HepG2 (cell line): ENCODE data around the gene RAN. TPM values are rescaled to one million over a fixed set of nuclear protein-coding genes. Genes with fewer than 3 reads are reported as not detected.

ENCODE experiments used
- ATF2 ChIP-seq: sonication (generic); formaldehyde crosslinking; IDR thresholded peaks from 2 replicates; pipeline ENCODE4 v1.4.0; 2020; ENCODE audit warnings: missing genetic modification reagents
- BCL3 ChIP-seq: sonication (generic); formaldehyde crosslinking; IDR thresholded peaks from 2 replicates; pipeline ENCODE4 v1.5.1; 2020; ENCODE audit warnings: mild to moderate bottlenecking, missing genetic modification reagents, moderate library complexity
- ETS1 ChIP-seq: sonication (generic); formaldehyde crosslinking; IDR thresholded peaks from 2 replicates; pipeline ENCODE4 v1.4.0; 2020; ENCODE audit warnings: missing genetic modification reagents
- HDAC6 ChIP-seq: fragments of 200-600 bp; sonication (generic); IDR thresholded peaks from 2 replicates; pipeline ENCODE4 v1.7.0; 2017; ENCODE audit warnings: mild to moderate bottlenecking, antibody characterized with exemption, low read length, low read depth
- HNRNPUL1 ChIP-seq: fragments of 200-400 bp; formaldehyde crosslinking; IDR thresholded peaks from 2 replicates; pipeline ENCODE4 v1.6.1; 2017; ENCODE audit warnings: low read depth, mild to moderate bottlenecking, low read length, moderate library complexity
- HOXA5 ChIP-seq: sonication (generic); formaldehyde crosslinking; IDR thresholded peaks from 2 replicates; pipeline ENCODE4 v1.4.0; 2020; ENCODE audit warnings: missing genetic modification reagents
- KAT7 ChIP-seq: IDR thresholded peaks from 2 replicates; pipeline ENCODE4 v1.6.1; 2018; ENCODE audit warnings: borderline replicate concordance, missing compliant biosample characterization
- KDM6A ChIP-seq: IDR thresholded peaks from 2 replicates; pipeline ENCODE4 v1.6.1; 2016; ENCODE audit warnings: low read depth
- MZF1 ChIP-seq: sonication (generic); formaldehyde crosslinking; IDR thresholded peaks from 2 replicates; pipeline ENCODE4 v1.8.1; 2023; ENCODE audit warnings: mild to moderate bottlenecking, missing genetic modification reagents, borderline replicate concordance
- NFIB ChIP-seq: sonication (generic); formaldehyde crosslinking; IDR thresholded peaks from 2 replicates; pipeline ENCODE4 v1.9.0; 2021; ENCODE audit warnings: missing genetic modification reagents, mild to moderate bottlenecking, borderline replicate concordance
- PHF21A ChIP-seq: sonication (generic); formaldehyde crosslinking; IDR thresholded peaks from 2 replicates; pipeline ENCODE4 v1.5.0; 2020; ENCODE audit warnings: mild to moderate bottlenecking, missing genetic modification reagents
- TBP ChIP-seq: sonication (generic); formaldehyde crosslinking; IDR thresholded peaks from 2 replicates; pipeline ENCODE4 v1.5.0; 2020; ENCODE audit warnings: missing genetic modification reagents
- TP53 ChIP-seq: sonication (generic); formaldehyde crosslinking; conservative IDR thresholded peaks from 2 replicates; pipeline ENCODE4 v1.4.0; 2020; ENCODE audit warnings: missing genetic modification reagents
- UBTF ChIP-seq: sonication (generic); formaldehyde crosslinking; IDR thresholded peaks from 2 replicates; pipeline ENCODE4 v1.4.0; 2020; ENCODE audit warnings: mild to moderate bottlenecking, missing genetic modification reagents
- ZBTB33 ChIP-seq: sonication (generic); formaldehyde crosslinking; IDR thresholded peaks from 2 replicates; pipeline ENCODE4 v1.4.0; 2020; ENCODE audit warnings: missing genetic modification reagents
- ZNF138 ChIP-seq: sonication (generic); formaldehyde crosslinking; IDR thresholded peaks from 2 replicates; pipeline ENCODE4 v1.5.0; 2020; ENCODE audit warnings: mild to moderate bottlenecking, low read depth, missing genetic modification reagents
- ZNF550 ChIP-seq: sonication (generic); formaldehyde crosslinking; IDR thresholded peaks from 2 replicates; pipeline ENCODE4 v1.4.0; 2020; ENCODE audit warnings: mild to moderate bottlenecking, missing genetic modification reagents, borderline replicate concordance
- ZNF710 ChIP-seq: sonication (generic); formaldehyde crosslinking; IDR thresholded peaks from 2 replicates; pipeline ENCODE4 v1.5.0; 2020; ENCODE audit warnings: mild to moderate bottlenecking, missing genetic modification reagents, borderline replicate concordance
- polyA plus RNA-seq, 8 experiments: library from polyadenylated mRNA; depleted of rRNA in 3 of 8; stranded (reverse) in 7 of 8; unstranded in 1 of 8; fragments of >200 nt; fragmentation: Illumina TruSeq in 4 of 8; extraction: Trizol in 4 of 8; gene quantifications; 2 replicates each; pipeline versions ENCODE4 v1.2.1 to v1.2.3, GENCODE V29; 2011 to 2016; ENCODE audit warnings: low read depth in 4 of 8, missing spikeins in 1 of 8, mixed read lengths in 1 of 8; ENCODE audit not compliant: insufficient read depth in 1 of 8
- total RNA-seq, 5 experiments: library from RNA; depleted of rRNA; stranded (reverse); fragments of >200 nt; fragmentation: Illumina TruSeq; extraction: Trizol; gene quantifications; 2 replicates each; pipeline ENCODE4 v1.2.3, GENCODE V29; 2016; ENCODE audit warnings: low read depth in 1 of 5

The RAN gene
- total and polyA plus RNA-seq, 2 of the 13 experiments (the other 11 are each of a cell fraction or from before 2014, with no cell fraction given), result 1,335 to 1,630 TPM

GRCh38 chr12:130870442-130871285 lies 1.2 kb upstream of the RAN start (continued):
- no peak for TF ChIP-seq ZNF550 (CRISPR knock-in tag)
- TF ChIP-seq ZBTB33 (CRISPR knock-in tag), result no peak
- no peak for TF ChIP-seq ZNF710 (CRISPR knock-in tag)
- TF ChIP-seq NFIB (CRISPR knock-in tag), result no peak
- TF ChIP-seq TP53 (CRISPR knock-in tag), result no peak
- TF ChIP-seq PHF21A (CRISPR knock-in tag), result peak; percentile 41; the same call in 1 of the 2 replicates
- peak; percentile 50; the same call in 1 of the 2 replicates for TF ChIP-seq ATF2 (CRISPR knock-in tag)
- no peak for TF ChIP-seq HDAC6
- no peak for TF ChIP-seq KAT7 (CRISPR knock-in tag)
- TF ChIP-seq TBP (CRISPR knock-in tag), result no peak
- no peak for TF ChIP-seq HOXA5
- TF ChIP-seq ETS1 (CRISPR knock-in tag), result no peak
- TF ChIP-seq ZNF138, result no peak
- TF ChIP-seq UBTF (CRISPR knock-in tag), result 0 out of 2 replicates have a peak, but pooled peaks have one; percentile 49
- no peak for TF ChIP-seq BCL3 (CRISPR knock-in tag)
- TF ChIP-seq MZF1, result no peak
- no peak for TF ChIP-seq KDM6A
- TF ChIP-seq HNRNPUL1, result no peak
